ENCODE results near the gene RAD54L. TPM values are rescaled to one million over a fixed set of nuclear protein-coding genes. Genes with fewer than 3 reads are reported as not detected.
"Not testable (repeated sequence)": the region's sequence is repeated elsewhere in the genome, so short reads cannot be mapped to it uniquely, and the experiment has no call there.

Gene RAD54L
- 10 to 100 TPM; 10.1 to 15.4 (median 11.1) TPM for polyA plus RNA-seq (ENCODE audit: insufficient read length in 4 of 4)

DNA sequence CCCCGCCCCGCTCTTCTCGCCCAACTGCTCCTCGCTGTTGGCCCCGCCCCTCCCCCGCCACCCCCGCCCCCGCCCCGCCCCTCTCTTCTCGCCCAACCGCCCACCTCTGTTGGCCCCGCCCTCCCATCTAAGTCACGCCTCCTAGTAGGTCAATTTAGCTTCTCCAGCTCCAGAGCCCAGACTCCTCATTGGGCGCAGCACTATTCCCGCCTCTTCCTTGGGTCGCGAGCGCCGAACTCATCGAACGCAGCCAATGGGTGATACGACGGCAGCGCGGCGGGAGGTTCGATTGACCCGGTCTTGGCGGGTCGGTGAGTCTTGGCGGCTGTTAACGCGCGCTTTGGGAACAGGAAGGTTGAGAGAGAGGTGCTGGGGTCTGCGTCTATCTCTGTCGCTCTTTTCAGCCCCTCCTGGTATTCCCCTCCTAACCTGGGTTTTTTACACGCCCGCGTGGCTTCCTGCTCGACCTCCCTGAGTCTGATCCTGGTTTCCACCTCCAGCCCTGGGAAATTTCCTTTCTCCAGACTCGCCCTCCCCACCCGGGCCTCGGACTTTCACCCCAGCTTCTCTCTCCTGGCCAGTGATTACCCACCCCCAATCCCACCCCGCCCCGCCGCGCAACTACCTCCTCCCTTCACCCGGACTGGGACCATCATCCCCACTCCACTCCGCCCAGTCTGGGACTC is at the start of gene RAD54L:
RAD54L (plus strand) TSS at position 328 of the 686 bp plus-strand sequence. CDS start 643 bp downstream, outside the sequence.
- DNase-seq (ENCODE audit: low read depth in 4 of 4, low spot score in 3 of 4) = peak; percentile 87 to 95 (median 94)

DNA sequence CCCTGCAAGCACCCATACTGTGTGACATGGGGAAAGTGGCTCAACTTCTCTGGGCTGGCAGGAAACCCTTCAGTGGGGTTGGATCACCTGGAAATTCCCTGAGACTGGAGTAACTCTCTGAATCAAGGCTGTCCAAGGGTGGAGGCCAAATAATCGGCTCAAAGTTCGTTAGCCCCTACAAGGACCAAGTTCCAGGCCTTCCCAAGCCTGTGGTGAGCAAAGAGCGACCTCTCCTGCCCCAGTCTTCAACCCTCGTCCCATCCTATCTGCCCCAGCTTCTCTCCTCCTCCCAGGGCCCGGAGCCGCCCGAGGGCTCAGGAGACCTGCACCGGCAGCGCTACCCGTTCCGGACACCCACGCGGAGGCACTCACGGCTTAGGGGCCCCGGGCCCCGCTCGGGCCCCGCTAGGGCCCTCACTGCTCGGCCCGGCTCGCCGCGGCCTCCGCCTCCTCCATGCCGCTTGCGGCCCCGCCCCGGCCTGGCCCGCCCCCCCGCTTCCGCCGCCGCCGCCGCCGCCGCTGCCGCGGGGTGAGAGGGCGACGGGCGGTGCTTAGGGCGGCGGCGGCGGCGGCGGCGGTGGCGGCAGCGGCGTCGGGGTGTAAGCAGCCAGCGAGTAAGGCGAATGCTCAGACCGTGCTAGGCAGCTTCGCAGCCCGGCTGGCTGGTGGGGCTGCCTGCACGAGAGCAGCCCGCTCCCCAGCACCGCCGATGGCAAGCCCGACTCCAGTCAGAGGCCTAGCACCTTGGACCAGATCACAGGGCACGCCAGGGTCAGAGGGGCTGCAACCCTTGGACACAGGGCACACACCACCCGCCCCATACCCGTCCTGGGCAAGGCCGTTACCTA is 49.4 kb upstream of the RAD54L start, which contains the start of gene POMGNT1:
POMGNT1 (minus strand) TSS at position 471 of the 848 bp plus-strand sequence. CDS start 613 bp downstream, outside the sequence.
- DNase-seq (ENCODE audit: low read depth in 4 of 4, low spot score in 3 of 4) = no peak

DNA sequence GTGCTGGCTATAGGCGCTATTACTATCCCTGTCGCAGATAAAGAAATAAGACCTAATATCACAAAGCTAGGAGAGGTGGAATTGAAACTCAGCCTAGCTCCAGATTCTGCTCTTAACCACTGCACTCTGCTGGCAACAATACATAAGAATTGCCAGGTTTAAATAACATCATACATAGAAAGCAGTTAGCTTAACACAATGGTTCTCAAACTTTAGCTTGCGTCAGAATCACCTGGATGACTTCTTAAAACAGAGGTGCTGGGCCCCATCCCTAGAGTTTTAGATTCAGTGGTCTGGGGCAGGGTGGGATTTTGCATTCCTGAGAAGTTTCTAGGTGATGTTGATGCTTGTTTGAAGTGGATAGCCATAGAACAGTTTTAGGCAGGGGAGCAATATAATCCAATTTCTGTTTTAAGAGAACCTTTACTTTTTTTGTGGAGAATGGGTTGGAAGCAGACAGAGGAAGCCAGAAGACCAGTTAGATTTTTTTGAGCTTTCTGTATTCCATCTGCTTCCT is 48.3 kb upstream of the RAD54L start:
- DNase-seq (ENCODE audit: low read depth in 4 of 4, low spot score in 3 of 4) = no peak

DNA sequence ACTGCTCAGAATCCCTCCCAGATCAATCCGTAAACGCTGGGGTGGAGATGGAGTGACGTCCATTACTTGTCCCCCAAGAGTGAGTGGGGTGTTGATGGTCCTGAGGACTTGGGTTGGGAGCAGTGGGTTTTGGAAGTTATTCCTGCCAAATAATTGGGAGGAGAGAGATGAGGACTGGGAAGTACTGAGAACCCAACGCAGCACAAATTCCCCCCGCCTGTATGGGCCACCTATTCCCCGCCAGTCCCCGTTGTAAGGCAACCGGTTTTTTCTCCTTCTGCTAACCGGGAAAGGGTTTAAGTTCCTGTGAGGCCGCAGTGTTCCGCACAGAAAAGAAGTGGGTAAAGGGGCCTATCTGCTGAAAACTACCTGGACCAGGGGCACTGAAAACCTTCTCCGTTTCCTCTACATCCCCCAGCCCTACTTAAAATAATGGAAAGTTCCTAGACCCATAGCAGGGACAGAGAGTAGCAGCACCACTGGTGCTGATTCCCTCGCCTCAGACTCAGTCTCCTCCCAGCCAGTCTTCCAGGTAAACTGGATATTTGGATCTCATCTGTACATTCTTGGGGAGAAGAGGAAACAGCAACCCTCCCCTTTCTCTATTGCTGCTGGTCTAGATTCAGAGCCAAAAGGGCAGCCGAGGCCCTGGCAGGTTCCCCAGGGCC is 43.7 kb upstream of the RAD54L start:
- no peak for DNase-seq (ENCODE audit: low read depth in 4 of 4, low spot score in 3 of 4)

DNA sequence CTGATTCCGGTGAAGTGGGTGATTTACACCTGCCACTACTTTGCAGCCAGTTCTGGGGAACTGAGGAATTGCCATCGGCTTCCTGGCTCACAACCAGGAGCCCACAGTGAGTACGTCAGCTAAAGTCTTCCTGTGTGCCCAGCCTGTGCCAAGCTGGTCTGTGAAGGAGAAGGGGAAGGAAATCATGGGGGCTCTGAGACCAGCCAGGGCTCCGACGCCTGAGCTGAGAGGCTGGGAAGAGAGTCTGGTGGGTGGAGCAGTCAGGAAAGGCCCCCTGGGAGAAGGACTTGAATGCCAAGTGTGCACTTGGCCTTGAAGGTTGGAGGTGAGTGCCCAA is 43.2 kb upstream of the RAD54L start:
- DNase-seq (ENCODE audit: low read depth in 4 of 4, low spot score in 3 of 4) = no peak

DNA sequence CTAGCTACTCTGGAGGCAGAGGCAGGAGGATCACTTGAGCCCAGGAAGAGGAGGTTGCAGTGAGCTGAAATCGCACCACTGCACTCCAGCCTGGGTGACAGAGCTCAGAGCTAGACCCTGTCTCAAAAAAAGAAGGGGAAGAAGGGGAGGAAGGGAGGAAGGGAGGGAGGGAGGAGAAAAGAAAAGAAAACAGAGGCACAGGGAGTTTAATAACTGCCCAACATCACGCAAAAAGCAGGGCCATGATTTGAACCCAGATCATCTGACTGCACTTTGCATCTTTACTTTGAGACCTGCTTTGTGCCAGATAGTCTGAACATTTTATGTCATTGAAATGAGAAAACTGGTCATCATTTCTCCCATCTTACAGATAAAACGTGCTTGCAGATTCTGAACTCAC is 42.4 kb upstream of the RAD54L start:
- DNase-seq (ENCODE audit: low read depth in 4 of 4, low spot score in 3 of 4) = no peak

DNA sequence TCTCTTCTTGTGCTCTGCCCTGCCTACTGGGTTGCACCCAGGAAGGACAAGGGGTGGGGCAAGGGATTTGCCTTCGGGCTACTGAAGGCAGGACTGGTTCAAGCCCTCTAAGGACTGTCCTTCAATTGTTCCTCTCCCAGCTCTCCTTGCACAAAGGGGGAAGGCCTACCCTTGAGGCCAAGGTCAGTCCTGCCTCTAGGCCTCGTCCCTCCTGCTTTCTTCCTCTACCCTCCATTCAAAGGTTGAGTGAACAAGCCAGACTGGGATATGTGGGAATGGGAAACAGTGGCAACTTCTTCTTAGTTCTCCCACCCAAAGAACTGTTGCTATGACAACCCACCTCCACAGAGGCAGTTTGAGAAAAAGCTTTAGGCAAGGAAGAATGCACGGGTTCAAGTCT is 41.8 kb upstream of the RAD54L start:
- DNase-seq (ENCODE audit: low read depth in 4 of 4, low spot score in 3 of 4) = no peak

DNA sequence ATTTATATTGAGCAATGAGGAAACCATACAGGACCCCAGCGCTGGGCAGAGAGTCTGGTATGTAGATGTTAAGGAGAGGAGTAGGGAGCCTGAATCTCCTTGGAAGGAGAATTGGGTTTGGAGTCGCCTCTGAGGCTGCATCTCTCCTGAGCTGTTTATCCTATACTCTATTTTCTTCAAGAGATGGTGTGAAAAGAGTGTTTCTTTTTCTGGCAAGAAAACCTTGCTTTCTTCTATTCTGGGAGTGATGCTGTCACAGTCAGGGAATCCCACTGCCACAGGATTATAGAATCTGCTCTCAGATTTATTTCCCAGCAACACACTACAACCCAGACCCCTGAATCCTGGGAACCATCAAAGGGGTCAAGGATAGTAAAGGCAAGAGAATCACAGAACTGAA is 41.2 kb upstream of the RAD54L start:
- DNase-seq (ENCODE audit: low read depth in 4 of 4, low spot score in 3 of 4) = no peak

DNA sequence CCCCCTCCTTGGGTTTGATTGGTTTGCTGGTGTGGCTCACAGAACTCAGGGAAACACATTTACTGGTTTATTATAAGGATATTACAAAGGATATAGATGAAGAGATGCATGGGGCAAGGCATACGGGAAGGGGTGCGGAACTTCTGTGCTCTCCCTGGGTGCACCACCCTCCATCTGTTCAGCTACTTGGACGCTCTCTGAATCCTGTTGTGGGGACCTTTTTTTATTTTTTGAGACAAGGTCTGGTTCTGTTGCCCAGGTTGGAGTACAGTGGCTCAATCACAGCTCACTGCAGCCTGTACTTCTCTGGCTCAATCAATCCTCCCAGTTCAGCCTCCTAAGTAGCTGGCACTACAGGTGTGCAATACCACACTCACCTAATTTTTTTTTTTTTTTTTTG is 37.0 kb upstream of the RAD54L start:
- DNase-seq (ENCODE audit: low read depth in 4 of 4, low spot score in 3 of 4) = no peak

DNA sequence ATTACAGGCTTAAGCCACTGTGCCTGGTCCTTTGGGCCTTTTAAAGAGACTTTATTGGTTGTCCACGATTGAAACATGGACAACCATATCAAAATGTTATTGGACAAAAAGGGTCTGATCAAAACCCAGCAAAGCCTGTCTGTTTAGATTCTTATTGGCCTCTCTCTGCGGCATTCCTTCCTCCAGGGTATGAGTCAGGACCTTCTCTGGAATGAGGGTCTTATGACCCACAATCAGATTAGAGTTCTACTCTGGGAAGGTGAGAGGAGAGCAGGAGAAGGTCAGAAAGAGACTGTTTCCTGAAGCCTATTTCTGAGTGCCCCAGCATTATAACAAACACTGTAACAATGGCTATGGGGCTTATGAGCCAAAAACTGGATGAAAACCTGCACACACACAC is 36.5 kb upstream of the RAD54L start:
- no peak for DNase-seq (ENCODE audit: low read depth in 4 of 4, low spot score in 3 of 4)

DNA sequence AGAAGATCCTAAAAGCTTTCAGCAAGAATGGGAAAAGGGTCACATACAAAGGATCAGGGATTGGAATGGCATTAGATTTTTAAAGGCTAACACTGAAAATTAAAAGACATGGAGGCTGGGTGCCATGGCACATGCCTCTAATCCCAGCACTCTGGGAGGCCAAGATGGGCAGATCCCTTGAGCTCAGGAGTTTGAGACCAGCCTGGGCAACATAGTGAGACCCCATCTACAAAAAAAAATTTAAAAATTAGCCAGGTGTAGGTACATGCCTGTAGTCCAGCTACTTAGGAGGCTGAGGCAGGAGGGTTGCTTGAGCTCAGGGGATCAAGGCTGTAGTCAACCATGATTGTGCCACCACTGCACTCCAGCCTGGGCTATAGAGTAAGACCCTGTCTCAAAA is 32.1 kb upstream of the RAD54L start:
- DNase-seq (ENCODE audit: low read depth in 4 of 4, low spot score in 3 of 4) = no peak

DNA sequence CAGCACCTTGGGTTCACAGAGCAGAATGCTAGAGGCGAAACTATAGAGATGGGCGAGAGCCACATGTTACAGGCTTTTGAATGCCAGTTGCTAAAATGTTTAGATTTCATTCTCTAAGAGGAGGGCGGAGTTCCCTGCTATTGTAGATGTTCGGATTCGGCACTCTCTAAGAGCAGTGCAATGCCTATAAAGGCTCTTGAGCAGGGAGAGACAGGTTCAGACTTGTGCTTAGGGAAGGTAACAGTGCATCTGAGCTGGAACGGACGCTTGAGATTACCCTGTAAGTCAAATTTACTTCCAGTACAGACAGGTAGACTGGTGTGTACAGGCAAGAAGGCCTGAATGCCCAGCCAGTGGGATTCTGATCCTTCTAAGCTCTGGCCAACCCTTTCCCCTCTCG is 29.1 kb upstream of the RAD54L start:
- DNase-seq (ENCODE audit: low read depth in 4 of 4, low spot score in 3 of 4) = no peak

DNA sequence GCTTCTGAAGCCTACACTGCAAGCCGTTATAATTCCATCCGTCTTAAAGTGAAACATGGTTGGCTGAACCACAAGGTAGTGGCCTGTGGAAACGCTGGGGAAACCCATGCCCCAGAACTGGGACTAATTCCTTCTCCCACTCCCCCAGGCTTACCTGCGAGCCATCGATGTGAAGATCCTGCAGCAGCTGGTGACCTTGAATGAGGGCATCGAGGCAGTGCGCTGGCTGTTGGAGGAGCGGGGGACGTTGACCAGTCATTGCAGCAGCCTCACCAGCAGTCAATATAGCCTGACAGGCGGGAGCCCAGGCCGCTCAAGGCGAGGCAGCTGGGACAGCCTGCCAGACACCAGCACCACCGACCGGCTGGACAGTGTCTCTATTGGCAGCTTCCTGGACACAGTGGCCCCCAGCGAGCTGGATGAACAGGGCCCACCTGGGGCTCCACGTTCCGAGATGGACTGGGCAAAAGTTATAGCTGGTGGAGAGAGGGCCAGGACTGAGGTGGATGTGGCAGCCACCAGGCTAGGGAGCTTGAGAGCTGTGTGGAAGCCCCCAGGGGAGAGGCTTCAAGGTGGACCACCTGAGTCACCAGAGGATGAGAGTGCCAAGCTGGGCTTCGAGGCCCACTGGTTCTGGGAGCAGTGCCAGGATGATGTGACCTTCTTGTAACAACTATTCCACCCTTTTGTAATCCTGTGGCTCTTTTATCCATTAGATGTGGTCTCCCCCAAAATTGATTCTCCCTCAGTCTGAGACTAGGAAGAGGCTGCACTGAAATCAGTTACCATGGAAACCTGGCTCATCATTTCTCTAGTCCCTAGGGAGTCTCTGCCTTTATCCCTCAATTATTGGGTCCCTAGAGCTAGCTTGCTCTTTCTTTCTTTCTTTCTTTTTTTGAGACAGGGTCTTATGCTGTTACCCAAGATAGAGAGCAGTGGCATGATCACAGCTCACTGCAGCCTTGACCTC is 27.7 kb upstream of the RAD54L start:
- DNase-seq (ENCODE audit: low read depth in 4 of 4, low spot score in 3 of 4) = no peak

DNA sequence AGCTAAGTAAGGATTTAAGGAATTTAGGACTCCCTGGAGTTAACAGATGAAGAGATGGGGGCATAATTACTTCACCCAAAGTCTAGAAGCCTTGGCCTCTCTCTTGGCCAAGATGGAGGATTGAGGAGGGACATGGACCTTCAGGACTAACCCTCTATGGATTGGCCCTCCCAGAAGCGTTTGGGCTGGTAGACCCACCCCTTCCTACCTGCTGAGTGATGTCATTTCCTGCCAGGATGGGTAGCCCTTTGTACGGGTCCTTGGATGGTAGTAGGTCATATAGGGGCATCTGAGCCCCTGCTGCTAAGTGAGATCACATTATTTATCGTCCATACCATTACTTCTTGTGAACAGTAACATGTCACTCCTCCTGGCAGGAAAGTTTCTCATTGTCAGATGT is 26.8 kb upstream of the RAD54L start:
- DNase-seq (ENCODE audit: low read depth in 4 of 4, low spot score in 3 of 4) = no peak

DNA sequence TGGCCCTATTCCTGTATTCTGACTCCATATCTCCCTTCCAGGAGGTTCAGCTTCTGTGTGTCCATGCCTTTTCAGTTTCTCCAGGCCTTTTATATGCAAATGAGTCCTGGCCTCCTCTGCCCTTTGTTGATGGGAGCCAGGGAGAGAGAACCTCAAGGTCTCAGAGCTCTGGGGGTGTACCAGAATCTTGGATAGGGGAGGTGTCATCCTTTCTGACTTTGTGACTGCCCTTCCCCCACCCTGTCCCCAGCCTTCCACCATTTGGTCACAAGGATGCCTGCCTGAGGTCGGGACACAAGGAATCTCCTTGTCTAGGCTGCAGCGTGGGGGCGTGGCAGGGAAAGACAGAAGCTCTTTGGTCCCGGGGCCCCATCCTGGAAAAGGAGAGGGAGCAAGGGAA is 25.8 kb upstream of the RAD54L start:
- no peak for DNase-seq (ENCODE audit: low read depth in 4 of 4, low spot score in 3 of 4)

DNA sequence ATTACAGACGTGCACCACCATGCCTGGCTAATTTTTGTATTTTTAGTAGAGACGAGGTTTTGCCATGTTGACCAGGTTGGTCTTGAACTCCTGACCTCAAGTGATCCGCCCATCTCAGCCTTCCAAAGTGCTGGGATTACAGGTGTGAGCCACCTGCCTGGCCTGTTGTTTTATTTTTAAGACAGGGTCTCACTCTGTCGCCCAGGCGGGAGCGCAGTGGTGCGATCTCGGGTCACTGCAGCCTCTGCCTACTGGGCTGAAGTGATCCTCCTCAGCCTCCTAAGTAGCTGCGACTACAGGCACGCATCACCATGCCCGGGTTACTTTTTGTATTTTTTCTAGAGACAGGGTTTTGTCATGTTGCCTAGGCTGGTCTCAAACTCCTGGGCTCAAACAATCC is 24.5 kb upstream of the RAD54L start:
- DNase-seq (ENCODE audit: low read depth in 4 of 4, low spot score in 3 of 4) = not testable (repeated sequence)

DNA sequence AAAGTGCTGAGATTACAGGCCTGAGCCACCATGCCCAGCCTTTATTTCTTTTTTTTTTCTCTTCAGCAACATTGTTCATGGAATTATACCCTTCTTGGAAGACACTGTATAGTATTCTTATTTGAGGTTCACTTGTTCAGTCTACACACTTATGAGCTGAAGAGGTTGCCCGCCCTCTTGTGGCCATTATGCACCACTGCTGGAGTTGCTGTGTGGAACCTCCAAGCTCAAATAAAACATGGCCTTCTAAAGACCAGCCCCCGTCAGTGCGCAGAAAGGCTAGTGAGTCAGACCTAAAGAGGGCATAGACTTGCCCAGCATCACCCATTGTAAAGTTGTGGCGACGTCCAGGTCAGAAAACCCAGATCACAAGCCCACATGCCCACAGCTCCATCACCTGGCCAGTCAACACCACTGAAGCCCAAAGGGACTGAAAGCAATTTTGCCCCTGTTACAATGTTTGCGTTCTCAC is 24.1 kb upstream of the RAD54L start:
- peak in 2 of 4 donors; percentile 69 to 71 for DNase-seq (ENCODE audit: low read depth in 4 of 4, low spot score in 3 of 4)

DNA sequence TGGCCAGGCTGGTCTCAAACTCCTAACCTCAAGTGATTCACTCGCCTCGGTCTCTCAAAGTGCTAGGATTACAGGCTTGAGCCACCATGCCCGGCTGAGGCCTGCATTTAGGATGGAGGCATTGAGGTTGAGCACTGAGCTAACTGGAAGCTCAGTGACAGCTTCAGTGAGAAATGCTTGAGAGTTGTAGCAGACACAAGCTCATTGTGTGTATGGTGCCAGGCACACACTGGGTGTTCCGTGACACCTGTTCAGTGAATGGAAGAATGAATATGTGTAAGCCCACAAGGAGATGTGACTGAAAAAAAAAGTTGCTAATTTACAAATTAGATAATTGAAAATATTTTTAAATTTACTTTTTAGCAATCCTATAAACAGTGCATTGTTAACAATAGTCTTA is 22.6 kb upstream of the RAD54L start:
- no peak for DNase-seq (ENCODE audit: low read depth in 4 of 4, low spot score in 3 of 4)

DNA sequence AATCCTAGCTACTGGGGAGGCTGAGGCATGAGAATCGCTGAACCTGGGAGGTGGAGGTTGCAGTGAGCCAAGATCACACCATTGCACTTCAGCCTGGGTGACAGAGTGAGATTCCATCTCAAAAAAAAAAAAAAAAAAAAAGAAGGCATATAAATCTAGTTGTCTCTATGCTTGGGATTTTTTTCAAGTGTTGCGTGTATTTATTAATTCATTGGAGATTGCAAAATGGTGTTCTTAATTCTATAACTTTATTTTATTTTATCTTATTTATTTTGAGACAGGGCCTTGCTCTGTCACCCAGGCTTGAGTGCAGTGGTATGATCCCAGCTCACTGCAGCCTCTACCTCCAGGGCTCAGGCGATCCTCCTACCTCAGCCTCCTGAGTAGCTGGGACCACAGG is 16.3 kb upstream of the RAD54L start:
- not testable (repeated sequence) for DNase-seq (ENCODE audit: low read depth in 4 of 4, low spot score in 3 of 4)

DNA sequence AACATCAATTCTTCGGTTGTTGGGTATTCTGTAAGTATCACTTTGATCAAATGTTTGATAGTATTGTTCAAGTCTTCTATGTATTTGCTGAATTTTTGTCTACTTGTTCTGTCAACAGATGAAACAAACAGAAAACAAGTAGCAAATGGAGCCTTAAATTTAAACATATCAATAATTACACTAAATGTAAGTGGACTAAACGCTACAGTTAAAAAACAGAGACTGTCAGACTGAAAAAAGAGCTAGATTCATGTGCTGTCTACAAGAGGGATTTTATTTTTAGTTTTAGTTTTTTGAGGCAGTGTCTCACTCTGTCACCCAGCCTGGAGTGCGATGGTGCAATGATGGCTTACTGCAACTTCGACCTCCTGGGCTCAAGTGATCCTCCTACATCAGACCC is 10.7 kb upstream of the RAD54L start:
- DNase-seq (ENCODE audit: low read depth in 4 of 4, low spot score in 3 of 4) = no peak

Measured in right renal pelvis (tissue), 4 donors.